MM.1S (cell line): ENCODE results near the gene OLFM4.

Experiments used
- DNase-seq: peaks from one replicate; pipeline ENCODE4 v3.0.0-alpha.2; 2015
- H2AFZ ChIP-seq: fragments of 300-600 bp; sonication (generic); 2 replicates; pipeline ENCODE4 v1.6.0; 2016; ENCODE audit warnings: antibody characterized with exemption, low read length
- H3F3A ChIP-seq: fragments of 300-600 bp; sonication (generic); 2 replicates; pipeline ENCODE4 v1.6.1; 2016; ENCODE audit warnings: mild to moderate bottlenecking, antibody characterized with exemption, low read length, moderate library complexity, mixed read lengths; ENCODE audit not compliant: insufficient read depth
- H3K27ac ChIP-seq: fragments of 300-600 bp; sonication (generic); 2 replicates; pipeline ENCODE4 v1.5.1; 2016; ENCODE audit warnings: mild to moderate bottlenecking, low read length
- H3K27me3 ChIP-seq: fragments of 300-600 bp; sonication (generic); replicated peaks from 2 replicates; pipeline ENCODE4 v1.6.0; 2016; ENCODE audit warnings: low read length; ENCODE audit not compliant: insufficient read depth
- H3K36me3 ChIP-seq: fragments of 300-600 bp; sonication (generic); replicated peaks from 2 replicates; pipeline ENCODE4 v1.6.1; 2016; ENCODE audit warnings: mild to moderate bottlenecking, low read length, mixed read lengths; ENCODE audit not compliant: insufficient read depth
- H3K4me1 ChIP-seq: fragments of 300-600 bp; sonication (generic); 2 replicates; pipeline ENCODE4 v1.6.1; 2016; ENCODE audit warnings: low read length, mixed read lengths
- H3K4me2 ChIP-seq: fragments of 300-600 bp; sonication (generic); 2 replicates; pipeline ENCODE4 v1.6.0; 2016; ENCODE audit warnings: low read depth, low read length
- H3K4me3 ChIP-seq: fragments of 300-600 bp; sonication (generic); 2 replicates; pipeline ENCODE4 v1.5.1; 2016; ENCODE audit warnings: low read length, mixed read lengths
- H3K79me2 ChIP-seq: fragments of 300-600 bp; sonication (generic); 2 replicates; pipeline ENCODE4 v1.6.1; 2016; ENCODE audit warnings: mixed run types, low read length, mixed read lengths
- H3K9ac ChIP-seq: fragments of 300-600 bp; sonication (generic); 2 replicates; pipeline ENCODE4 v1.6.1; 2016; ENCODE audit warnings: low read length, mixed read lengths
- H3K9me2 ChIP-seq: fragments of 300-600 bp; sonication (generic); replicated peaks from 2 replicates; pipeline ENCODE4 v1.6.1; 2016; ENCODE audit warnings: mild to moderate bottlenecking, low read length, mixed read lengths; ENCODE audit not compliant: insufficient read depth
- H3K9me3 ChIP-seq: fragments of 300-600 bp; sonication (generic); replicated peaks from 2 replicates; pipeline ENCODE4 v1.6.1; 2016; ENCODE audit warnings: mild to moderate bottlenecking, low read length, mixed read lengths; ENCODE audit not compliant: insufficient read depth
- H4K20me1 ChIP-seq: fragments of 300-600 bp; sonication (generic); 2 replicates; pipeline ENCODE4 v1.6.1; 2016; ENCODE audit warnings: mild to moderate bottlenecking, low read length, moderate library complexity, mixed read lengths; ENCODE audit not compliant: insufficient read depth
- CTCF ChIP-seq: fragments of 300-600 bp; sonication (generic); IDR thresholded peaks from 2 replicates; pipeline ENCODE4 v1.5.1; 2016; ENCODE audit warnings: antibody characterized with exemption, low read length, mixed read lengths
- EZH2 ChIP-seq: fragments of 300-600 bp; sonication (generic); optimal IDR thresholded peaks from 2 replicates; pipeline ENCODE3; 2017; ENCODE audit warnings: low read depth, mild to moderate bottlenecking, antibody characterized with exemption, low read length, mixed read lengths
- EZH2phosphoT487 ChIP-seq: fragments of 300-600 bp; sonication (generic); IDR thresholded peaks from 2 replicates; pipeline ENCODE4 v1.6.1; 2018; ENCODE audit warnings: antibody characterized with exemption, low read length

The OLFM4 gene

GRCh38 chr13:52992110-52992509 lies 36.5 kb upstream of the OLFM4 start:
- no peak overlapping the region for H2AFZ ChIP-seq

GRCh38 chr13:52994051-52994450 lies 34.6 kb upstream of the OLFM4 start:
- no peak overlapping the region for H3K27ac ChIP-seq
- H3K4me2 ChIP-seq = no peak overlapping the region
- H3F3A ChIP-seq = no peaks in the 10 kb centered on the region
- H3K36me3 ChIP-seq = no peaks in the 10 kb centered on the region
- H3K9me2 ChIP-seq = no peaks in the 10 kb centered on the region
- no peaks in the 10 kb centered on the region for H3K79me2 ChIP-seq
- no peak for DNase-seq
- H3K4me3 ChIP-seq = no peak overlapping the region
- no peak overlapping the region for H2AFZ ChIP-seq
- H3K4me1 ChIP-seq = no peaks in the 10 kb centered on the region
- no peaks in the 10 kb centered on the region for H3K9me3 ChIP-seq
- no peaks in the 10 kb centered on the region for H4K20me1 ChIP-seq
- H3K27me3 ChIP-seq = no peaks in the 10 kb centered on the region
- no peak overlapping the region for H3K9ac ChIP-seq
- TF ChIP-seq EZH2 (no peak), EZH2phosphoT487 (no peak), CTCF (no peak)

More at GRCh38 chr13:52992110-52992509, 36.5 kb upstream of the OLFM4 start:
- Histone ChIP-seq H3K79me2 (no peaks in the 10 kb centered on the region), H3K9me3 (no peaks in the 10 kb centered on the region), H4K20me1 (no peaks in the 10 kb centered on the region), H3K4me1 (no peaks in the 10 kb centered on the region), H3F3A (no peaks in the 10 kb centered on the region), H3K4me2 (no peak overlapping the region), H3K27ac (no peak overlapping the region), H3K9ac (no peak overlapping the region), H3K36me3 (no peaks in the 10 kb centered on the region), H3K27me3 (no peaks in the 10 kb centered on the region), H3K4me3 (no peak overlapping the region), H3K9me2 (no peaks in the 10 kb centered on the region)
- TF ChIP-seq CTCF (no peak), EZH2 (no peak), EZH2phosphoT487 (no peak)
- DNase-seq = no peak

GRCh38 chr13:52994865-52995264 lies 33.7 kb upstream of the OLFM4 start:
- no peak overlapping the region for H3K27ac ChIP-seq
- no peaks in the 10 kb centered on the region for H3K4me1 ChIP-seq
- H4K20me1 ChIP-seq = no peaks in the 10 kb centered on the region
- H3K79me2 ChIP-seq = no peaks in the 10 kb centered on the region
- no peak overlapping the region for H3K4me2 ChIP-seq
- H3K27me3 ChIP-seq = no peaks in the 10 kb centered on the region
- no peak for DNase-seq
- H3K4me3 ChIP-seq = no peak overlapping the region
- H3K36me3 ChIP-seq = no peaks in the 10 kb centered on the region
- H3K9me3 ChIP-seq = no peaks in the 10 kb centered on the region
- H3K9me2 ChIP-seq = no peaks in the 10 kb centered on the region
- H3K9ac ChIP-seq = no peak overlapping the region
- H2AFZ ChIP-seq = no peak overlapping the region
- no peaks in the 10 kb centered on the region for H3F3A ChIP-seq
- no peak for TF ChIP-seq EZH2
- no peak for TF ChIP-seq CTCF
- TF ChIP-seq EZH2phosphoT487 = no peak
